G401 (cell line): Measurements from ENCODE around the gene CCDC39. TPM values are rescaled to one million over a fixed set of nuclear protein-coding genes. Genes with fewer than 3 reads are reported as not detected.
"Not testable (repeated sequence)": the region's sequence is repeated elsewhere in the genome, so short reads cannot be mapped to it uniquely, and the experiment has no call there.

Experiments used
- DNase-seq: peaks from one replicate; pipeline ENCODE4 v3.0.0-alpha.2; 2015; ENCODE audit warnings: low spot score
- in situ Hi-C: cut with HindIII; loops from 2 replicates; pipeline ENCODE4 v1.10.0; 2016; ENCODE audit warnings: low sequenced_read_pairs, mixed read lengths
- total RNA-seq: library from RNA; depleted of rRNA; stranded (reverse); fragments of >200 nt; shearing (Covaris generic); gene quantifications from 2 replicates; pipeline ENCODE4 v1.2.3, GENCODE V29; 2014

Gene CCDC39
- total RNA-seq, 1 experiment from 2014 or later, result not detected

- in situ Hi-C loops, result no loop called here
- no peak for DNase-seq
Observed at GRCh38 chr3:180631317-180631716, 48.0 kb downstream of the CCDC39 start.

GRCh38 chr3:180630371-180630770 lies 48.9 kb downstream of the CCDC39 start:
- DNase-seq, result no peak
- in situ Hi-C loops, result no loop called here

GRCh38 chr3:180626844-180627243 lies 52.4 kb downstream of the CCDC39 start:
- DNase-seq, result no peak
- in situ Hi-C loops, result no loop called here

GRCh38 chr3:180624714-180625113 lies 54.6 kb downstream of the CCDC39 start:
- DNase-seq, result no peak
- in situ Hi-C loops, result no loop called here

- in situ Hi-C loops, result no loop called here
- DNase-seq, result no peak
Observed at GRCh38 chr3:180619723-180620122, 59.6 kb downstream of the CCDC39 start.

GRCh38 chr3:180618563-180618962 lies 60.7 kb downstream of the CCDC39 start:
- DNase-seq, in situ Hi-C loops: not testable (repeated sequence)

- in situ Hi-C loops, result no loop called here
- no peak for DNase-seq
Observed at GRCh38 chr3:180617049-180617448, 62.2 kb downstream of the CCDC39 start.

GRCh38 chr3:180615954-180616353 lies 63.3 kb downstream of the CCDC39 start:
- DNase-seq, result no peak
- in situ Hi-C loops, result no loop called here

GRCh38 chr3:180612364-180612763 lies 66.9 kb downstream of the CCDC39 start:
- in situ Hi-C loops, result no loop called here

GRCh38 chr3:180611006-180611405 lies 68.3 kb downstream of the CCDC39 start:
- DNase-seq, result no peak
- in situ Hi-C loops, result no loop called here

More at GRCh38 chr3:180612364-180612763, 66.9 kb downstream of the CCDC39 start:
- no peak for DNase-seq

GRCh38 chr3:180601688-180602666 lies 77.3 kb downstream of the CCDC39 start, which contains the start of gene TTC14:
TTC14 (plus strand) TSS chr3:180602163; CDS start chr3:180602262, 99 bp downstream.
- peak; percentile 92 for DNase-seq
- in situ Hi-C loops, result no loop called here

GRCh38 chr3:180600473-180600872 lies 78.8 kb downstream of the CCDC39 start:
- DNase-seq, result no peak
- in situ Hi-C loops, result no loop called here

- no peak for DNase-seq
- in situ Hi-C loops, result no loop called here
Observed at GRCh38 chr3:180595559-180595935, 83.7 kb downstream of the CCDC39 start.

GRCh38 chr3:180594631-180595558 lies 84.4 kb downstream of the CCDC39 start:
- DNase-seq, result peak; percentile 16
- in situ Hi-C loops, result no loop called here

GRCh38 chr3:180593631-180594030 lies 85.7 kb downstream of the CCDC39 start:
- in situ Hi-C loops, DNase-seq: not testable (repeated sequence)

GRCh38 chr3:180590396-180590795 lies 88.9 kb downstream of the CCDC39 start:
- in situ Hi-C loops, result no loop called here
- no peak for DNase-seq

- in situ Hi-C loops, result no loop called here
- DNase-seq, result no peak
Observed at GRCh38 chr3:180580934-180581333, 98.4 kb downstream of the CCDC39 start.

GRCh38 chr3:180575571-180575970 lies 103.7 kb downstream of the CCDC39 start:
- in situ Hi-C loops, result no loop called here
- DNase-seq, result no peak

GRCh38 chr3:180571831-180572598 lies 107.3 kb downstream of the CCDC39 start:
- in situ Hi-C loops, result no loop called here

More at GRCh38 chr3:180571831-180572598, 107.3 kb downstream of the CCDC39 start:
- no peak for DNase-seq
